Testis (tissue), 2 donors: ENCODE results near the gene TMOD2.

Experiments used
- CTCF ChIP-seq, 3 experiments: fragments of 450-650 bp in 2 of 3; fragments of 200-600 bp in 1 of 3; sonication (generic) in 1 of 3; IDR thresholded peaks; one replicate each; pipeline ENCODE4 v1.5.1; 2016 to 2019; ENCODE audit warnings: antibody characterized with exemption in 3 of 3, mild to moderate bottlenecking in 2 of 3, moderate library complexity in 1 of 3
- POLR2A ChIP-seq: fragments of 450-650 bp; IDR thresholded peaks from one replicate; pipeline ENCODE4 v1.6.1; 2017; ENCODE audit warnings: antibody characterized with exemption, mild to moderate bottlenecking, moderate library complexity

- TF ChIP-seq POLR2A = no peak
- no peak for TF ChIP-seq CTCF (IDR thresholded peaks at IDR 0.05)
Measured at GRCh38 chr15:51750186-51750585, 1.2 kb upstream of the TMOD2 start.
